SK-N-SH (cell line): Measurements from ENCODE around the gene MYCT1.

Source experiments
- CHD2 ChIP-seq: fragments of 150-350 bp; IDR thresholded peaks from 2 replicates; pipeline ENCODE4 v1.6.1; 2018; ENCODE audit warnings: low read length; ENCODE audit not compliant: partially characterized antibody
- JUND ChIP-seq: IDR thresholded peaks from 2 replicates; pipeline ENCODE4 v1.4.0; 2012
- RCOR1 ChIP-seq: fragments of 150-350 bp; IDR thresholded peaks from 2 replicates; pipeline ENCODE4 v1.6.1; 2017; ENCODE audit warnings: antibody characterized with exemption, low read length
- SIN3A ChIP-seq: IDR thresholded peaks from 2 replicates; pipeline ENCODE4 v1.6.1; 2012; ENCODE audit warnings: low read depth, mild to moderate bottlenecking, low read length, moderate library complexity, borderline replicate concordance

DNA sequence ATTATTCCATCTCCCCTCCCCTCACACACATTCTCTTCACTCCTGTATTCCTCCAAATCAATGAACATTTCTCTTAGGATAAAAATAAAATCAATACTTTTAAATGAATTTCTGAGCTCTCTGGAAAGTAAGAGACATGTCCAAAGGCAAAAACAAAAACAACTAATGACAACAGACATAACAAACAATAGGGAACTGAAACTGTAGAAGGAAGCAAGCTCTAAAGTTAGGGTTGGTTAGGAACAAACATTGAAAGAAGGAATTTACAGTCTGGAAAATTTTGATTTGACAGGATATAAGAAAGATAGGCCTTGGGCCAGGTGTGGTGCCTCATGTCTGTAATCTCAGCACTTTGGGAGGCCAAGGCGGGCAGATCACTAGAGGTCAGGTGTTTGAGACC lies 17.5 kb upstream of the MYCT1 start:
- TF ChIP-seq RCOR1: no peak
- TF ChIP-seq CHD2: no peak
- no peak for TF ChIP-seq SIN3A
- TF ChIP-seq JUND: no peak
